DOHH2 (cell line): ENCODE data around the gene TC2N.

Experiments
- EZH2phosphoT487 ChIP-seq: fragments of 200-600 bp; sonication (generic); IDR thresholded peaks from 2 replicates; pipeline ENCODE4 v1.6.1; 2017; ENCODE audit warnings: borderline replicate concordance, mild to moderate bottlenecking, antibody characterized with exemption, low read length, moderate library complexity, mixed read lengths
- TF ChIP-seq, protein P1 (sequence below): fragments of 200-600 bp; sonication (generic); IDR thresholded peaks from one replicate; pipeline ENCODE4 v1.5.1; 2014; ENCODE audit warnings: antibody characterized with exemption, mild to moderate bottlenecking, low read depth, low read length; ENCODE audit not compliant: poor library complexity, severe bottlenecking

DNA sequence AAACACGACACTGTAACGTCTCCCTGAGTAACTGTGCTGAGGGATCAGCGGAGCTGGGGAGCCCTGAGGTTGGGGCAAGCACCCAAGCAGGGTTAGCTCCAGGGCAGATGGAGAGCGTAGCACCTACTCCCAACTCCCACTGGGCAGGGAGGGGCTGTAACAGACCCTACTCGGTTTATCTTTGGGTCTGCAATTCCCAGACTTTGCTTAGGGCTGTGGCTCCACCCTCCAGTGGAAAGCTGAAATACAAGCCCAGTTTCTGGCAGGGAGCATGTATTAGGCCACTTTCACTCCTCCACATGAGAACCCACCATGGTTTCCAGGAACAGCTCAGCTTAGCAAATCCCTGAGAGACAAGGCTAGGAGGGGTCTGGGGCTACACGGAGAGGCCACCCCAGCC lies 17.3 kb upstream of the TC2N start:
- TF ChIP-seq, protein P1, sequence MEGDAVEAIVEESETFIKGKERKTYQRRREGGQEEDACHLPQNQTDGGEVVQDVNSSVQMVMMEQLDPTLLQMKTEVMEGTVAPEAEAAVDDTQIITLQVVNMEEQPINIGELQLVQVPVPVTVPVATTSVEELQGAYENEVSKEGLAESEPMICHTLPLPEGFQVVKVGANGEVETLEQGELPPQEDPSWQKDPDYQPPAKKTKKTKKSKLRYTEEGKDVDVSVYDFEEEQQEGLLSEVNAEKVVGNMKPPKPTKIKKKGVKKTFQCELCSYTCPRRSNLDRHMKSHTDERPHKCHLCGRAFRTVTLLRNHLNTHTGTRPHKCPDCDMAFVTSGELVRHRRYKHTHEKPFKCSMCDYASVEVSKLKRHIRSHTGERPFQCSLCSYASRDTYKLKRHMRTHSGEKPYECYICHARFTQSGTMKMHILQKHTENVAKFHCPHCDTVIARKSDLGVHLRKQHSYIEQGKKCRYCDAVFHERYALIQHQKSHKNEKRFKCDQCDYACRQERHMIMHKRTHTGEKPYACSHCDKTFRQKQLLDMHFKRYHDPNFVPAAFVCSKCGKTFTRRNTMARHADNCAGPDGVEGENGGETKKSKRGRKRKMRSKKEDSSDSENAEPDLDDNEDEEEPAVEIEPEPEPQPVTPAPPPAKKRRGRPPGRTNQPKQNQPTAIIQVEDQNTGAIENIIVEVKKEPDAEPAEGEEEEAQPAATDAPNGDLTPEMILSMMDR, result no peak
- TF ChIP-seq EZH2phosphoT487, result no peak
